ENCODE measurements around the gene ZP2. TPM values are rescaled to one million over a fixed set of nuclear protein-coding genes. Genes with fewer than 3 reads are reported as not detected.

The ZP2 gene
- total and polyA plus RNA-seq, 2 of the 4 experiments (the other 2 are of a cell fraction), result not detected

DNA sequence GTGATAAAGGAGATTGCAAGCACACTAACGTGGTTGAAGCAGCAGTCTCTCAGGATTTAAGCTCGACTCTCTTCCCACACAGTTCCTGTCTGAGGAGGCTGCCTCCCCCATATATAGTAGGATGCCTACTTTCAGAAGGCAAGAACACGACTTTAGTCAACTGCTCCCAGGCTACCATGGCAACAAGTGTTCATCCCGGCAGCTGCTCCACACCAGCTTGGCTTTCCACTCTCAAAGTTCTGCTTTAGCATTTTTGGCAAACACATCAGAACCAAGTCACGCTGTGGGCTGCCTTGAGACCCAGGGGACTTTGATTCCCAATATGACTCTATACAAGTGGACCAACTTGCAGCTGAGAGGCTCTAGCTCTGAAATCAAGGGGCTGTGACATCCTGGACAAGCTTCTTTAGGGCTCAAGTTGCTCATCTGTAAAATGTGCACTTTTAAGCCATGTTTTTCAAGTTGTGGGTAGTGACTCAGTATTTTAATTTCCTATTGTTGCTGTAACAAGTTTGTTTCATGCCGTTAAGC lies 16.5 kb downstream of the ZP2 start:
- Histone ChIP-seq H4K8ac (ENCODE audit: low read depth in 2 of 2, low read length in 2 of 2) (no peak overlapping the region), H2AK5ac (ENCODE audit: low read depth, low read length) (no peak overlapping the region), H2BK15ac (ENCODE audit: low read depth, low read length) (no peak overlapping the region), H2BK20ac (ENCODE audit: low read depth, low read length) (no peak overlapping the region), H2AFZ (replicated peaks; ENCODE audit: low read length, poor library complexity) (no peak overlapping the region), H3K9me3 (ENCODE audit: control insufficient read depth, insufficient read depth, low read length) (0 out of 2 replicates have a peak, but pooled peaks cover 4% of the 10 kb centered on the region), H4K91ac (ENCODE audit: insufficient read depth, low read depth, low read length) (no peak overlapping the region), H3K27ac (ENCODE audit: insufficient read depth, low read length) (no peak overlapping the region), H3K14ac (replicated peaks; ENCODE audit: low read depth, low read length) (no peak overlapping the region), H3K18ac (ENCODE audit: low read depth, low read length) (no peak overlapping the region), H3K4ac (ENCODE audit: low read depth, low read length) (no peak overlapping the region), H3K9ac (ENCODE audit: low read depth, low read length) (no peak overlapping the region), H4K5ac (ENCODE audit: low read depth, low read length) (no peak overlapping the region), H3K36me3 (ENCODE audit: control insufficient read depth, insufficient read depth, low read length) (no peaks in the 10 kb centered on the region), H3K4me3 (ENCODE audit: insufficient read depth, low read depth, low read length) (no peak overlapping the region), H3K56ac (ENCODE audit: extremely low read depth, insufficient read depth, low read length) (no peak overlapping the region), H3K79me1 (ENCODE audit: low read depth in 1 of 2, low read length in 2 of 2) (no peaks in the 10 kb centered on the region), H2BK120ac (ENCODE audit: low read depth, low read length) (no peak overlapping the region), H3K23ac (ENCODE audit: low read depth, low read length) (no peak overlapping the region), H3K9me1 (ENCODE audit: insufficient read depth, low read length) (no peaks in the 10 kb centered on the region), H3K4me2 (ENCODE audit: low read depth, low read length) (no peak overlapping the region), H3K4me1 (ENCODE audit: control insufficient read depth, insufficient read depth, low read length) (no peaks in the 10 kb centered on the region), H2BK5ac (ENCODE audit: low read depth, low read length, poor library complexity, severe bottlenecking) (no peak overlapping the region), H2AK9ac (replicated peaks; ENCODE audit: low read depth, low read length, poor library complexity) (no peak overlapping the region), H4K20me1 (ENCODE audit: insufficient read depth, low read length) (no peaks in the 10 kb centered on the region), H3K27me3 (ENCODE audit: control insufficient read depth, insufficient read depth, low read length) (peaks cover 19% of the 10 kb centered on the region)
- 17% methylated on average over 1 of the region's 6 CpGs; no CpG with 5 or more reads in 1 of the 2 experiments for WGBS, 2 experiments (ENCODE audit: extremely low coverage in 2 of 2, insufficient read length in 1 of 2)
- intact Hi-C loops (cut with micrococcal nuclease) (no loop called here), dilution Hi-C loops (cut with HindIII; ENCODE audit: low sequenced_read_pairs, unreplicated experiment) (no loop called here), in situ Hi-C loops (cut with MboI; ENCODE audit: low sequenced_read_pairs) (no loop called here)
- DNase-seq (no peak), ATAC-seq (ENCODE audit: low read depth) (no peak)
- TF ChIP-seq RFX5 (IDR thresholded peaks at IDR 0.05; ENCODE audit: low read depth, low read length), result no peak
- no peak for TF ChIP-seq SMC3 (IDR thresholded peaks at IDR 0.05; ENCODE audit: low read depth, low read length)
- no peak for TF ChIP-seq NFE2L2 (IDR thresholded peaks at IDR 0.05; ENCODE audit: low read depth, low read length)
- TF ChIP-seq ELK1 (IDR thresholded peaks at IDR 0.05; ENCODE audit: borderline replicate concordance, low read depth, low read length), result no peak
- TF ChIP-seq RAD21 (IDR thresholded peaks at IDR 0.05; ENCODE audit: low read length), result no peak
- TF ChIP-seq CEBPB (IDR thresholded peaks at IDR 0.05; ENCODE audit: low read depth, low read length), result no peak
- no peak for TF ChIP-seq POLR2A (IDR thresholded peaks at IDR 0.05; ENCODE audit: low read depth, low read length)
- ChIA-PET CTCF (interaction anchor here (0.9 kb wide), 1 partner anchor 106 kb away, joined by 3 read pairs; no protein-coding TSS in a partner anchor), POLR2A (ENCODE audit: unreplicated experiment) (no interaction called here)
- no TSS peak for BruUV-seq (replicated peaks)
